ENCODE measurements around the gene NCOR2.

GRCh38 chr12:124566161-124566996 is 1.0 kb downstream of the NCOR2 start:
- no peak for TF ChIP-seq CTCF (IDR thresholded peaks at IDR 0.05; ENCODE audit: poor library complexity, severe bottlenecking)
- TF ChIP-seq REST (IDR thresholded peaks at IDR 0.05; ENCODE audit: borderline replicate concordance): no peak
- no peak for TF ChIP-seq EP300 (conservative IDR thresholded peaks at IDR 0.05; ENCODE audit: poor library complexity, severe bottlenecking)
- no peak for TF ChIP-seq EZH2 (IDR thresholded peaks at IDR 0.05; ENCODE audit: borderline replicate concordance, insufficient read depth, low read length, poor library complexity, severe bottlenecking)
- TF ChIP-seq RAD21 (conservative IDR thresholded peaks at IDR 0.05): peak; percentile 28

Data from neural cell (in vitro differentiated cells).